WTC11 (cell line): ENCODE data around the gene CPVL. TPM values are rescaled to one million over a fixed set of nuclear protein-coding genes. Genes with fewer than 3 reads are reported as not detected.

ENCODE experiments used
- ATAC-seq: fragments of 200-7000 bp; cut with Tn5 transposase; 2 replicates; pipeline ENCODE4 v1.10.0; 2021; ENCODE audit warnings: mild to moderate bottlenecking, moderate library complexity
- CTCF ChIA-PET: fragments of 300-600 bp; sonication (Branson Sonifier 250); formaldehyde crosslinking; loops from one replicate; lab custom pipeline; 2021; ENCODE audit warnings: antibody characterized with exemption; lab: Charles Lee
- POLR2A ChIA-PET: fragments of 350-600 bp; sonication (Branson Sonifier 250); formaldehyde crosslinking; loops from one replicate; lab custom pipeline; 2021; ENCODE audit warnings: antibody characterized with exemption; lab: Charles Lee
- DNase-seq: peaks from one replicate; pipeline ENCODE4 v3.0.0; 2021; ENCODE audit warnings: low spot score
- H3K27ac Mint-ChIP-seq: 2 replicates; pipeline ENCODE4 v1.8.0; 2021; ENCODE audit warnings: mixed read lengths
- H3K27me3 Mint-ChIP-seq: 2 replicates; pipeline ENCODE4 v1.8.0; 2021; ENCODE audit warnings: low read depth, mild to moderate bottlenecking, moderate library complexity, mixed read lengths
- H3K36me3 Mint-ChIP-seq: 2 replicates; pipeline ENCODE4 v1.8.0; 2021; ENCODE audit warnings: mixed read lengths
- H3K4me1 Mint-ChIP-seq: 2 replicates; pipeline ENCODE4 v1.8.0; 2022; ENCODE audit warnings: mixed read lengths
- H3K4me3 Mint-ChIP-seq: 2 replicates; pipeline ENCODE4 v1.8.0; 2021; ENCODE audit warnings: mild to moderate bottlenecking, moderate library complexity, mixed read lengths
- H3K9me3 Mint-ChIP-seq: 2 replicates; pipeline ENCODE4 v1.8.0; 2021; ENCODE audit warnings: mixed read lengths
- AR ChIP-seq: fragments of 250-450 bp; sonication (Bioruptor Pico); IDR thresholded peaks from 2 replicates; pipeline ENCODE4 v1.9.0; 2021; ENCODE audit warnings: mild to moderate bottlenecking
- CTCF ChIP-seq: fragments of 200-600 bp; IDR thresholded peaks from 2 replicates; pipeline ENCODE4 v1.8.0; 2022; ENCODE audit warnings: antibody characterized with exemption
- ELF4 ChIP-seq: sonication (generic); formaldehyde crosslinking; IDR thresholded peaks from 2 replicates; pipeline ENCODE4 v1.8.1; 2022; ENCODE audit warnings: low read depth, mild to moderate bottlenecking, moderate library complexity, missing genetic modification reagents
- EMX1 ChIP-seq: fragments of 250-450 bp; sonication (Bioruptor Pico); IDR thresholded peaks from 2 replicates; pipeline ENCODE4 v1.8.0; 2021; ENCODE audit warnings: mild to moderate bottlenecking
- ETV6 ChIP-seq: sonication (generic); formaldehyde crosslinking; IDR thresholded peaks from 2 replicates; pipeline ENCODE4 v1.8.1; 2022; ENCODE audit warnings: mild to moderate bottlenecking, missing genetic modification reagents
- FOXJ3 ChIP-seq: sonication (generic); formaldehyde crosslinking; IDR thresholded peaks from 2 replicates; pipeline ENCODE4 v1.9.0; 2021; ENCODE audit warnings: missing genetic modification reagents, mild to moderate bottlenecking, borderline replicate concordance
- FOXK1 ChIP-seq: sonication (generic); formaldehyde crosslinking; IDR thresholded peaks from 2 replicates; pipeline ENCODE4 v1.8.0; 2022; ENCODE audit warnings: mild to moderate bottlenecking, moderate library complexity, missing genetic modification reagents
- KAT7 ChIP-seq: sonication (generic); formaldehyde crosslinking; IDR thresholded peaks from 2 replicates; pipeline ENCODE4 v1.8.1; 2023; ENCODE audit warnings: missing genetic modification reagents, mild to moderate bottlenecking, borderline replicate concordance
- NFATC4 ChIP-seq: fragments of 250-450 bp; sonication (Bioruptor Pico); IDR thresholded peaks from 2 replicates; pipeline ENCODE4 v1.9.0; 2021; ENCODE audit warnings: mild to moderate bottlenecking
- OVOL2 ChIP-seq: fragments of 250-450 bp; sonication (Bioruptor Pico); IDR thresholded peaks from 2 replicates; pipeline ENCODE4 v1.9.0; 2021; ENCODE audit warnings: mild to moderate bottlenecking, borderline replicate concordance
- RORB ChIP-seq: fragments of 250-450 bp; sonication (Bioruptor Pico); IDR thresholded peaks from 2 replicates; pipeline ENCODE4 v1.9.0; 2021; ENCODE audit warnings: mild to moderate bottlenecking
- STAT6 ChIP-seq: sonication (generic); formaldehyde crosslinking; conservative IDR thresholded peaks from 2 replicates; pipeline ENCODE4 v1.8.1; 2023; ENCODE audit warnings: mild to moderate bottlenecking, low read depth, missing genetic modification reagents, moderate library complexity
- USF1 ChIP-seq: sonication (generic); formaldehyde crosslinking; IDR thresholded peaks from 2 replicates; pipeline ENCODE4 v1.8.0; 2022; ENCODE audit warnings: mild to moderate bottlenecking, missing genetic modification reagents
- ZBTB21 ChIP-seq: sonication (generic); formaldehyde crosslinking; IDR thresholded peaks from 2 replicates; pipeline ENCODE4 v1.8.1; 2023; ENCODE audit warnings: mild to moderate bottlenecking, missing genetic modification reagents, borderline replicate concordance
- ZNF423 ChIP-seq: fragments of 250-450 bp; sonication (Bioruptor Pico); IDR thresholded peaks from 2 replicates; pipeline ENCODE4 v2.1.2; 2022; ENCODE audit warnings: mild to moderate bottlenecking, moderate library complexity
- ZNF512 ChIP-seq: sonication (generic); formaldehyde crosslinking; IDR thresholded peaks from 2 replicates; pipeline ENCODE4 v1.8.1; 2022; ENCODE audit warnings: missing genetic modification reagents, borderline replicate concordance
- total RNA-seq: library from RNA; stranded (reverse); gene quantifications from 3 replicates; pipeline ENCODE4 v1.2.3, GENCODE V29; 2021
- TF ChIP-seq, protein P1 (sequence below): fragments of 250-450 bp; sonication (Bioruptor Pico); conservative IDR thresholded peaks from 2 replicates; pipeline ENCODE4 v1.9.0; 2021; ENCODE audit warnings: mild to moderate bottlenecking
- TF ChIP-seq, protein P2 (sequence below): sonication (generic); formaldehyde crosslinking; IDR thresholded peaks from 2 replicates; pipeline ENCODE4 v1.8.1; 2023; ENCODE audit warnings: mild to moderate bottlenecking, moderate library complexity, missing genetic modification reagents
- TF ChIP-seq, protein P3 (sequence below): fragments of 250-450 bp; sonication (Bioruptor Pico); IDR thresholded peaks from 2 replicates; pipeline ENCODE4 v1.8.0; 2021; ENCODE audit warnings: mild to moderate bottlenecking

CPVL gene
- total RNA-seq, 1 experiment from 2014 or later = 34.2 TPM

DNA sequence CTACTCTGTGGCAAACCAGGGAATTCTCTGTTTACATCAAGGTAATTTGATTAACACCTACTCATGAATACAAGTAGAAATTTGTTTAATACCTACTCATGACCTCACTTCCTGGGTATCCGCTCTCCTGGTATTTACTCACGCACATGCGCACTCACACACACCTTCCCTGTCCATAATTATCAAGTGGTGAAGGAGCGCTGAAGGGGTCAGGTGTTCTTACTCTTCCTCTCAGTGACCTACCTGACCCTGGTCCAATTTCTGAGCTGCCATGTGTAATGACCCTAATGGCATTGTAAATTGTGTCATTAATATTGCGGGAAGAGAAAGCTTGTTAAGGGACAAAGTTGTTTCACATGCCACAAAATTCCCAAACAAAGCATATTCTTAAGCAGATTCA, 146.9 kb downstream of the CPVL start (continued):
- TF ChIP-seq, protein P1, sequence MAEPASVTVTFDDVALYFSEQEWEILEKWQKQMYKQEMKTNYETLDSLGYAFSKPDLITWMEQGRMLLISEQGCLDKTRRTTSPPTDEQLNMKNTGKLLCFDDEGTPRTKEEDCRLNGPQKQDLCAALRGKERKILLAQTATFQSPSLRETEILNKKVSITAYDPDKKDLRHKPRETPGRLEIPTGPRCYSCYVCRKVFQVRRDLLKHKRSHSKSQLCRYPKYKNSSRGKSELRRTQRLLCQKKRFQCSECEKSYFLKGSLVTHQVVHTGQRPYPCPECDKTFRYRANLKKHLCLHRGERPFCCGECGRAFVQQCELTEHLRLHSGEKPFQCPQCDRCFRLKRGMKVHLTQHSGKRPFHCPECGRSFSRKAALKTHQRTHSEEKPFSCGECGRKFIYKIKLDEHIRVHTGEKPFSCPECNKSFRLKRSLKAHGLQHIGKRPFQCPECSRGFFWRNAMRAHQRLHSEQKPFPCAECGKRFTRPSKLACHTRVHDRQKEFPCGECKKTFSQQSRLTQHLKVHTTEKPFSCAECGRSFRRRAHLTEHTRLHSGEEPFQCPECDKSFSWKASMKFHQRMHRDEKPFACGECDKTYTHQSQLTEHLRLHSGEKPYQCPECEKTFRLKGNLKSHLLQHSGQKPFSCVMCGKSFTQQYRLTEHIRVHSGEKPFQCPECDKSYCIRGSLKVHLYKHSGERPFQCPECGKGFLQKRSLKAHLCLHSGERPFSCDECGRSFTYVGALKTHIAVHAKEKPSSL (CRISPR knock-in tag) = no peak
- TF ChIP-seq ETV6 (CRISPR knock-in tag) = no peak
- TF ChIP-seq, protein P2, sequence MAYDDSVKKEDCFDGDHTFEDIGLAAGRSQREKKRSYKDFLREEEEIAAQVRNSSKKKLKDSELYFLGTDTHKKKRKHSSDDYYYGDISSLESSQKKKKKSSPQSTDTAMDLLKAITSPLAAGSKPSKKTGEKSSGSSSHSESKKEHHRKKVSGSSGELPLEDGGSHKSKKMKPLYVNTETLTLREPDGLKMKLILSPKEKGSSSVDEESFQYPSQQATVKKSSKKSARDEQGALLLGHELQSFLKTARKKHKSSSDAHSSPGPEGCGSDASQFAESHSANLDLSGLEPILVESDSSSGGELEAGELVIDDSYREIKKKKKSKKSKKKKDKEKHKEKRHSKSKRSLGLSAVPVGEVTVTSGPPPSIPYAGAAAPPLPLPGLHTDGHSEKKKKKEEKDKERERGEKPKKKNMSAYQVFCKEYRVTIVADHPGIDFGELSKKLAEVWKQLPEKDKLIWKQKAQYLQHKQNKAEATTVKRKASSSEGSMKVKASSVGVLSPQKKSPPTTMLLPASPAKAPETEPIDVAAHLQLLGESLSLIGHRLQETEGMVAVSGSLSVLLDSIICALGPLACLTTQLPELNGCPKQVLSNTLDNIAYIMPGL (CRISPR knock-in tag) = no peak

DNA sequence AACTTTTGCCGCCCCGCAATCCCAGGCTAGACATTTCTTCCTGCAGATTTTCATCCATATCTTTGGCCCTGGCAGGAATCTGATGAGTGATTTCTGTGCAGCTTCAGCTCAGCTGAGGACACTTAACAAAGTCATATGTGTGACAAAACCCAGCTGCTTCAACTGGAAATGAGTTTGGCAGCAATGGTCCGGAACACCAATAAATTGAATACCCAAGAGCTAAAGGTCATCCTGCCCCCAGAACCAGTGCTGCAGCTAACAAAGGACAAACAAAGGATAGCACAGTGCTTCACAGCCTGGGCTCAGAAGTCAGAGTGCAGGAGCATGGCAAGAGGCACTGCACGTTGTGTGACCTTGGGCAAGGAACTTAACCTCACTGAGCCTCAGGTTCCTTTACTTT, 148.2 kb downstream of the CPVL start:
- DNase-seq (no peak), ATAC-seq (no peak)
- Mint-ChIP-seq H3K27ac (peak overlapping the region; percentile 39; the same call in 1 of the 2 replicates), H3K4me3 (no peak overlapping the region), H3K9me3 (peaks cover 5% of the 10 kb centered on the region), H3K27me3 (no peaks in the 10 kb centered on the region), H3K36me3 (peaks cover 5% of the 10 kb centered on the region)
- CTCF ChIA-PET = interaction anchor here (1.1 to 1.4 kb wide), 3 partner anchors 40 to 76 kb away, joined by 3 to 5 read pairs (median 4); partner anchors contain the start of gene TRIL
- TF ChIP-seq OVOL2 (CRISPR knock-in tag) = no peak
- TF ChIP-seq FOXK1 (CRISPR knock-in tag) = no peak
- no peak for TF ChIP-seq NFATC4
- no peak for TF ChIP-seq EMX1
- no peak for TF ChIP-seq ZBTB21 (CRISPR knock-in tag)
- TF ChIP-seq FOXJ3 = no peak
- no peak for TF ChIP-seq ZNF423 (CRISPR knock-in tag)
- TF ChIP-seq ZNF512 = no peak
- TF ChIP-seq ELF4 (CRISPR knock-in tag) = no peak
- TF ChIP-seq, all 79 proteins: peak for 0
- POLR2A ChIA-PET = no interaction called here
- peaks cover 26% of the 10 kb centered on the region for H3K4me1 Mint-ChIP-seq

GRCh38 chr7:28996836-28997235, 149.5 kb downstream of the CPVL start:
- H3K4me1 Mint-ChIP-seq = peaks cover 24% of the 10 kb centered on the region
- ATAC-seq (no peak), DNase-seq (no peak)
- no peaks in the 10 kb centered on the region for H3K27me3 Mint-ChIP-seq
- H3K9me3 Mint-ChIP-seq = no peaks in the 10 kb centered on the region
- no peaks in the 10 kb centered on the region for H3K36me3 Mint-ChIP-seq
- H3K27ac Mint-ChIP-seq = peak overlapping the region; percentile 13; the same call in 1 of the 2 replicates
- H3K4me3 Mint-ChIP-seq = no peak overlapping the region
- ChIA-PET POLR2A (interaction anchor here (0.6 kb wide), 1 partner anchor 106 kb away, joined by 4 read pairs; no protein-coding TSS in a partner anchor), CTCF (interaction anchor here (1.1 to 1.7 kb wide), 2 partner anchors 39 to 75 kb away, joined by 4 to 5 read pairs; partner anchors contain the start of gene TRIL)
- TF ChIP-seq USF1 = no peak
- TF ChIP-seq AR = no peak
- TF ChIP-seq, protein P3, sequence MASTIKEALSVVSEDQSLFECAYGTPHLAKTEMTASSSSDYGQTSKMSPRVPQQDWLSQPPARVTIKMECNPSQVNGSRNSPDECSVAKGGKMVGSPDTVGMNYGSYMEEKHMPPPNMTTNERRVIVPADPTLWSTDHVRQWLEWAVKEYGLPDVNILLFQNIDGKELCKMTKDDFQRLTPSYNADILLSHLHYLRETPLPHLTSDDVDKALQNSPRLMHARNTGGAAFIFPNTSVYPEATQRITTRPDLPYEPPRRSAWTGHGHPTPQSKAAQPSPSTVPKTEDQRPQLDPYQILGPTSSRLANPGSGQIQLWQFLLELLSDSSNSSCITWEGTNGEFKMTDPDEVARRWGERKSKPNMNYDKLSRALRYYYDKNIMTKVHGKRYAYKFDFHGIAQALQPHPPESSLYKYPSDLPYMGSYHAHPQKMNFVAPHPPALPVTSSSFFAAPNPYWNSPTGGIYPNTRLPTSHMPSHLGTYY (CRISPR knock-in tag) = no peak
- no peak for TF ChIP-seq STAT6 (CRISPR knock-in tag)
- TF ChIP-seq KAT7 (CRISPR knock-in tag) = no peak
- TF ChIP-seq CTCF = no peak
- TF ChIP-seq RORB (CRISPR knock-in tag) = no peak
